ENCODE data around the gene EME2. TPM values are rescaled to one million over a fixed set of nuclear protein-coding genes. Genes with fewer than 3 reads are reported as not detected.

The EME2 gene
- total and polyA plus RNA-seq, 7 donors: 2.6 to 11.3 (median 5.2) TPM

DNA sequence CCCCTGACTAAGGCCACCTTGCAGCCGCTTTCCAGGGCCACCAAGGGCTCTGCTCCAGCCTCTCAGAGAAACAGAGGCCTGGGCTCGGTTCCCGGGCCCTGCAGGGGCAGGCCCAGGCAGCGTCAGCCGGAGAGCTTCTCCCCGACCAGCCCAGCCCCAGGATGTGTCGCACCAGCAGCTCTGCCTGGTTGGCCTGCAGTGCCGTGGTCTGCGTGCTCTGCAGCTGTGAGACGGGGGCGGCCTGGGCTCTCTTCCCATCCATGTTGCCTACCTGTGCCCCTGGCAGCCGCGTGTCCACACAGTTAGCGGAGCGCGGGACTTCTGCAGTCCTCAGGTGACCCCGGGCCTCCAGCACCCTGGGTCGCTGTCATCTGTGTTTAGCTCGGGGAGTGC lies 16.1 kb downstream of the EME2 start:
- Histone ChIP-seq H3K27ac (no peak overlapping the region), H3K36me3 (ENCODE audit: insufficient read depth in 1 of 2, low read depth in 1 of 2) (peaks cover 0 to 57% of the 10 kb centered on the region in 2 donors), H3K4me1 (peaks cover 10% of the 10 kb centered on the region), H3K27me3 (ENCODE audit: insufficient read depth in 3 of 3, low read length in 2 of 3) (no peaks in the 10 kb centered on the region), H3K9me3 (no peaks in the 10 kb centered on the region), H3K4me3 (no peak overlapping the region)
- intact Hi-C loops (cut with DNase I): no loop called here
- TF ChIP-seq, protein P1, sequence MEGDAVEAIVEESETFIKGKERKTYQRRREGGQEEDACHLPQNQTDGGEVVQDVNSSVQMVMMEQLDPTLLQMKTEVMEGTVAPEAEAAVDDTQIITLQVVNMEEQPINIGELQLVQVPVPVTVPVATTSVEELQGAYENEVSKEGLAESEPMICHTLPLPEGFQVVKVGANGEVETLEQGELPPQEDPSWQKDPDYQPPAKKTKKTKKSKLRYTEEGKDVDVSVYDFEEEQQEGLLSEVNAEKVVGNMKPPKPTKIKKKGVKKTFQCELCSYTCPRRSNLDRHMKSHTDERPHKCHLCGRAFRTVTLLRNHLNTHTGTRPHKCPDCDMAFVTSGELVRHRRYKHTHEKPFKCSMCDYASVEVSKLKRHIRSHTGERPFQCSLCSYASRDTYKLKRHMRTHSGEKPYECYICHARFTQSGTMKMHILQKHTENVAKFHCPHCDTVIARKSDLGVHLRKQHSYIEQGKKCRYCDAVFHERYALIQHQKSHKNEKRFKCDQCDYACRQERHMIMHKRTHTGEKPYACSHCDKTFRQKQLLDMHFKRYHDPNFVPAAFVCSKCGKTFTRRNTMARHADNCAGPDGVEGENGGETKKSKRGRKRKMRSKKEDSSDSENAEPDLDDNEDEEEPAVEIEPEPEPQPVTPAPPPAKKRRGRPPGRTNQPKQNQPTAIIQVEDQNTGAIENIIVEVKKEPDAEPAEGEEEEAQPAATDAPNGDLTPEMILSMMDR (IDR thresholded peaks at IDR 0.05): no peak
- DNase-seq (peak in 1 of 2 donors; percentile 12), ATAC-seq (no peak)
- WGBS, 3 donors: 62 to 73% (median 69%) methylated on average over 18 to 19 of the region's 19 CpGs

DNA sequence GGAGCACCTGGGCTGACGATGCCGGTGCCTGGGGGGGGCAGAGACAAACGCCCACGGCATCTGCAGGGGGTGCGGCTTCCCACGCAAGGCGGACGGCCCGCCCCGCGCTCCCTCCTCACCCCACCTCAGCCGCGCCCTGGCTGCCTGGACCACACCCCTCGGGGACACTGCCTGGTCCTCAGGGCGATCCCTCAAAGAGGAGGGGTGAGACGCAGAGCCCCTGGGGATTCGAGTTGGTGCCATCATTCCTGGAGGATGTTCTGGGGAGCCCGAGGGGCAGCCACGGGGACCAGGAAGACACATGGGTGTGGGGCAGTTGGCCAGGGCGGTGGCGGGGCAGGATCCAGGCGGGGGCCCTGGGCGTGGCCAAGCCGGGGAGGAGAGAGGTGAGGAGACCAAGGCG lies 17.0 kb downstream of the EME2 start:
- intact Hi-C loops (cut with DNase I): no loop called here
- DNase-seq (no peak), ATAC-seq (no peak)
- TF ChIP-seq, protein P1 (IDR thresholded peaks at IDR 0.05): no peak
- Histone ChIP-seq H3K9me3 (no peaks in the 10 kb centered on the region), H3K36me3 (ENCODE audit: insufficient read depth in 1 of 2, low read depth in 1 of 2) (peaks cover 0 to 57% of the 10 kb centered on the region in 2 donors), H3K27me3 (ENCODE audit: insufficient read depth in 3 of 3, low read length in 2 of 3) (no peaks in the 10 kb centered on the region), H3K4me3 (no peak overlapping the region), H3K27ac (no peak overlapping the region), H3K4me1 (peaks cover 4% of the 10 kb centered on the region)
- 84 to 87% (median 86%) methylated on average over 23 to 25 of the region's 25 CpGs for WGBS, 3 donors

DNA sequence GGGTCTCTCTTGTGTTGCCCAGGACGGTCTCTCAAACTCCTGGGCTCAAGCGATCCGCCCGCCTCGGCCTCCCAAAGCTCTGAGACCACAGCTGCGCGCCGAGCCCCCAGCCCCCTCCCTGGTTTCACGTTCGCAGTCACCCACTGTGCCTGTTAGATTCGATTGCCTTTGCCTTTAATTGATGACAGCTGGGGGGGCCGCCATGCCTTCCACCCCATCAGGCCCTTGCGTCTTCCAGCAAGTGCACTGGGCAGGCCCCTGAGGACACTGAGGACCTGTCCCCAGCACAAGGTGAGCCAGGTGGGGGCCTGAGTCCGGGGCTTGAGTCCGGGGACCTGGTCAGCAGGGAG lies 17.6 kb downstream of the EME2 start:
- intact Hi-C loops (cut with DNase I): no loop called here
- TF ChIP-seq, protein P1 (IDR thresholded peaks at IDR 0.05): no peak
- Histone ChIP-seq H3K36me3 (ENCODE audit: insufficient read depth in 1 of 2, low read depth in 1 of 2) (peaks cover 0 to 57% of the 10 kb centered on the region in 2 donors), H3K9me3 (no peaks in the 10 kb centered on the region), H3K4me3 (no peak overlapping the region), H3K27me3 (ENCODE audit: insufficient read depth in 3 of 3, low read length in 2 of 3) (no peaks in the 10 kb centered on the region), H3K27ac (no peak overlapping the region), H3K4me1 (peaks cover 2% of the 10 kb centered on the region)
- WGBS, 3 donors: 90 to 93% (median 90%) methylated on average over 13 to 15 of the region's 15 CpGs
- DNase-seq (no peak), ATAC-seq (no peak)

DNA sequence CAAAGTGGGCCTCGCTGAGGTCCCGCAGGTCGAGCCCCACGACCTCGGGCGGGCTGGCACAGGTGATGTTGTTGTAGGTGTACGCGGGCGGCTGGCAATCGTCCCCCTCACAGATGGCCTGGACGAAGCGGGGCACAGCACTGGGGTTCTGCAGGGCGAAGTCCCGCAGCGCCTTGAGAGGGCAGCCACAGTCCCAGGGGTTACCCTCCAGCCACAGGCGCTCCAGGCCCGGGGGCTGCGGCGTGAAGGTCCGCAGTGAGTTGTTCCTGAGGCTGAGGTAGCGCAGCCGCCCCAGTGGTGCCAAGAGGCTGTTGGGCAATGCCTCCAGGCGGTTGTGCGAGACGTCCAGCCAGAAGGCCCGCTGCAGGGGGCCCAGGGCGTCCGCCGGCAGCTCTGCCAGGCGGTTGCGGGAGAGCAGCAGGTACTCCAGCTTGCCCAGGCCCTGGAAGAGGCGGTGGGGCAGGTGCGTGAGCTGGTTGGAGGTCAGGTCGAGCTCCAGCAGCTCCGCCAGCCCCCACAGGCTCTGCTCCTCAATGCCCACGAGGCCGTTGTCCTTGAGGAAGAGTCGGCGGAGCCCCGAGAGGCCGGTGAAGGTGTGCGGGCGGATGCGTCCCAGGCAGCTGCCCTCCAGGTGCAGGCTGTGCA lies 18.1 kb downstream of the EME2 start:
- Histone ChIP-seq H3K36me3 (ENCODE audit: insufficient read depth in 1 of 2, low read depth in 1 of 2) (peaks cover 0 to 57% of the 10 kb centered on the region in 2 donors), H3K4me1 (no peaks in the 10 kb centered on the region), H3K4me3 (no peak overlapping the region), H3K9me3 (no peaks in the 10 kb centered on the region), H3K27ac (no peak overlapping the region), H3K27me3 (ENCODE audit: insufficient read depth in 3 of 3, low read length in 2 of 3) (no peaks in the 10 kb centered on the region)
- intact Hi-C loops (cut with DNase I): no loop called here
- no peak for DNase-seq
- WGBS, 3 donors: 91 to 94% (median 92%) methylated on average over 44 of the region's 44 CpGs
- no peak for ATAC-seq
- TF ChIP-seq, protein P1 (IDR thresholded peaks at IDR 0.05): no peak

Data from psoas muscle (tissue), 8 donors.